Keratinocyte (primary cell): ENCODE measurements around the gene SH3RF1. TPM values are rescaled to one million over a fixed set of nuclear protein-coding genes. Genes with fewer than 3 reads are reported as not detected.

ENCODE experiments used
- DNase-seq: peaks from one replicate; pipeline ENCODE4 v3.0.0-alpha.2; 2011; ENCODE audit warnings: low read depth, missing footprints, low spot score
- FAIRE-seq: peaks from 2 replicates; lab custom pipeline; 2011; peaks lifted over from hg19 to GRCh38; lab: Jason Lieb, UNC
- H2AFZ ChIP-seq: 2 replicates; pipeline ENCODE4 v1.6.0; 2012; ENCODE audit warnings: low read length, control low read depth, inconsistent platforms; ENCODE audit not compliant: control insufficient read depth
- H3K27ac ChIP-seq: 2 replicates; pipeline ENCODE4 v1.5.1; 2011; ENCODE audit warnings: low read length; ENCODE audit not compliant: control insufficient read depth, insufficient read depth
- H3K27me3 ChIP-seq: 3 replicates; pipeline ENCODE4 v1.6.0; 2011; ENCODE audit warnings: low read length; ENCODE audit not compliant: control insufficient read depth, insufficient read depth; ENCODE audit errors: extremely low read depth
- H3K36me3 ChIP-seq, 2 experiments: 2 replicates in 1 of 2; 3 replicates in 1 of 2; pipeline ENCODE4 v1.5.1; 2011; ENCODE audit warnings: low read length in 2 of 2, mild to moderate bottlenecking in 1 of 2; ENCODE audit not compliant: control insufficient read depth in 2 of 2, insufficient read depth in 2 of 2; ENCODE audit errors: extremely low read depth in 1 of 2
- H3K4me1 ChIP-seq: 3 replicates; pipeline ENCODE4 v1.5.1; 2011; ENCODE audit warnings: low read length; ENCODE audit not compliant: control insufficient read depth, insufficient read depth; ENCODE audit errors: extremely low read depth
- H3K4me2 ChIP-seq: 3 replicates; pipeline ENCODE4 v1.6.0; 2011; ENCODE audit warnings: low read depth, low read length; ENCODE audit not compliant: control insufficient read depth, insufficient read depth; ENCODE audit errors: extremely low read depth
- H3K4me3 ChIP-seq, 3 experiments: fragments of 200-600 bp in 1 of 3; sonication (generic) in 1 of 3; 2 replicates in 2 of 3; 3 replicates in 1 of 3; pipeline ENCODE4 v1.5.1; 2011 to 2016; ENCODE audit warnings: low read length in 3 of 3, mild to moderate bottlenecking in 3 of 3, control low read depth in 2 of 3, inconsistent platforms in 1 of 3, low read depth in 1 of 3, mixed read lengths in 1 of 3, mixed run types in 1 of 3, moderate library complexity in 1 of 3; ENCODE audit not compliant: control insufficient read depth in 2 of 3, insufficient read depth in 2 of 3; ENCODE audit errors: extremely low read depth in 1 of 3
- H3K79me2 ChIP-seq: 2 replicates; pipeline ENCODE4 v1.6.0; 2012; ENCODE audit warnings: low read length; ENCODE audit not compliant: control insufficient read depth, insufficient read depth
- H3K9ac ChIP-seq: 3 replicates; pipeline ENCODE4 v1.6.0; 2011; ENCODE audit warnings: low read length; ENCODE audit not compliant: control insufficient read depth, insufficient read depth; ENCODE audit errors: extremely low read depth
- H3K9me1 ChIP-seq: 3 replicates; pipeline ENCODE4 v1.6.0; 2011; ENCODE audit warnings: low read length; ENCODE audit not compliant: control insufficient read depth, insufficient read depth; ENCODE audit errors: extremely low read depth
- H3K9me3 ChIP-seq: 2 replicates; pipeline ENCODE4 v1.5.1; 2012; ENCODE audit warnings: low read depth, low read length; ENCODE audit not compliant: control insufficient read depth
- H4K20me1 ChIP-seq: 3 replicates; pipeline ENCODE4 v1.6.0; 2011; ENCODE audit warnings: low read length; ENCODE audit not compliant: control insufficient read depth, insufficient read depth; ENCODE audit errors: extremely low read depth
- EZH2 ChIP-seq: IDR thresholded peaks from one replicate; pipeline ENCODE4 v1.6.1; 2012; ENCODE audit warnings: inconsistent platforms, mild to moderate bottlenecking, low read length, moderate library complexity
- dilution Hi-C: fragments of 300-500 bp; cut with MboI; formaldehyde crosslinking; loops from one replicate; pipeline ENCODE4 v1.7.0; 2020; ENCODE audit warnings: low sequenced_read_pairs; ENCODE audit not compliant: extremely low pct_ligation_motif_present
- polyA plus RNA-seq, 5 experiments: library from polyadenylated mRNA; depleted of rRNA in 3 of 5; stranded (reverse) in 3 of 5; stranded (forward) in 1 of 5; unstranded in 1 of 5; fragments of >200 nt; gene quantifications; 1 replicate in 1 of 5; 2 replicates in 3 of 5; 3 replicates in 1 of 5; pipeline versions ENCODE4 v1.2.1 to v1.2.3, GENCODE V29; 2011 to 2012; ENCODE audit warnings: missing spikeins in 2 of 5, low read depth in 1 of 5, low replicate concordance in 1 of 5
- TF ChIP-seq, protein P1 (sequence below), 3 experiments: IDR thresholded peaks in 1 of 3; conservative IDR thresholded peaks in 1 of 3; optimal IDR thresholded peaks in 1 of 3; 2 replicates in 2 of 3; 3 replicates in 1 of 3; pipeline versions ENCODE3 to v1.5.1; 2011; ENCODE audit warnings: low read length in 3 of 3, mild to moderate bottlenecking in 3 of 3, moderate library complexity in 2 of 3, control low read depth in 1 of 3, inconsistent platforms in 1 of 3; ENCODE audit not compliant: insufficient read depth in 2 of 3; ENCODE audit errors: extremely low read depth in 1 of 3

SH3RF1 gene
- polyA plus RNA-seq, 1 donor (not counting 4 experiments of a cell fraction or from before 2014, with no cell fraction given), result 9.5 TPM

DNA sequence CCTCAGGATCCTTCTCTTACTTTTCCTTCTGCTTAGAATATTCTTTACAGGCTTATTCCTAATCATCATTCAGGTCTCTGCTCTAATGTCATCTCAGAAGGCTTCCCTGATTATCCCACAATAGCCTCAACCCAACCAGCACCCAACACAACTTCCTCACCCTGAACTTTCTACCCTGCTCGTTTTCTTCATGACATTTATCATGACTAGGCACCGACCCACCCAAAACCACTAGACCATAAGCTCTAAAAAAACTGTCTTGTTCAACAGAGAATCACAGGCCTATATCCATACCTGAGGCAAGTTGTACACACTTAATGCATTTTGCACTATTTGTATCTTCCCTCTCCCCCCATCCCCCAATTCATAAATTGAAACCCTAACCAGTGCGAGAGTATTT is 95.3 kb downstream of the SH3RF1 start:
- FAIRE-seq (no peak), DNase-seq (no peak)
- Histone ChIP-seq H2AFZ (no peak overlapping the region), H3K4me2 (no peak overlapping the region), H3K79me2 (peaks cover 61% of the 10 kb centered on the region), H3K4me3 (no peak overlapping the region), H3K9ac (no peak overlapping the region), H3K36me3 (no peaks in the 10 kb centered on the region), H3K9me3 (no peaks in the 10 kb centered on the region), H3K9me1 (peaks cover 2% of the 10 kb centered on the region), H3K4me1 (no peaks in the 10 kb centered on the region), H3K27ac (no peak overlapping the region), H4K20me1 (no peaks in the 10 kb centered on the region), H3K27me3 (no peaks in the 10 kb centered on the region)
- dilution Hi-C loops, result no loop called here
- TF ChIP-seq EZH2, result no peak
- TF ChIP-seq, protein P1, sequence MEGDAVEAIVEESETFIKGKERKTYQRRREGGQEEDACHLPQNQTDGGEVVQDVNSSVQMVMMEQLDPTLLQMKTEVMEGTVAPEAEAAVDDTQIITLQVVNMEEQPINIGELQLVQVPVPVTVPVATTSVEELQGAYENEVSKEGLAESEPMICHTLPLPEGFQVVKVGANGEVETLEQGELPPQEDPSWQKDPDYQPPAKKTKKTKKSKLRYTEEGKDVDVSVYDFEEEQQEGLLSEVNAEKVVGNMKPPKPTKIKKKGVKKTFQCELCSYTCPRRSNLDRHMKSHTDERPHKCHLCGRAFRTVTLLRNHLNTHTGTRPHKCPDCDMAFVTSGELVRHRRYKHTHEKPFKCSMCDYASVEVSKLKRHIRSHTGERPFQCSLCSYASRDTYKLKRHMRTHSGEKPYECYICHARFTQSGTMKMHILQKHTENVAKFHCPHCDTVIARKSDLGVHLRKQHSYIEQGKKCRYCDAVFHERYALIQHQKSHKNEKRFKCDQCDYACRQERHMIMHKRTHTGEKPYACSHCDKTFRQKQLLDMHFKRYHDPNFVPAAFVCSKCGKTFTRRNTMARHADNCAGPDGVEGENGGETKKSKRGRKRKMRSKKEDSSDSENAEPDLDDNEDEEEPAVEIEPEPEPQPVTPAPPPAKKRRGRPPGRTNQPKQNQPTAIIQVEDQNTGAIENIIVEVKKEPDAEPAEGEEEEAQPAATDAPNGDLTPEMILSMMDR (optimal IDR thresholded peaks at IDR 0.05 in 1 of 3, IDR thresholded peaks at IDR 0.05 in 1 of 3, conservative IDR thresholded peaks at IDR 0.05 in 1 of 3; ENCODE audit: extremely low read depth in 1 of 3, insufficient read depth in 2 of 3, low read length in 3 of 3), result no peak

DNA sequence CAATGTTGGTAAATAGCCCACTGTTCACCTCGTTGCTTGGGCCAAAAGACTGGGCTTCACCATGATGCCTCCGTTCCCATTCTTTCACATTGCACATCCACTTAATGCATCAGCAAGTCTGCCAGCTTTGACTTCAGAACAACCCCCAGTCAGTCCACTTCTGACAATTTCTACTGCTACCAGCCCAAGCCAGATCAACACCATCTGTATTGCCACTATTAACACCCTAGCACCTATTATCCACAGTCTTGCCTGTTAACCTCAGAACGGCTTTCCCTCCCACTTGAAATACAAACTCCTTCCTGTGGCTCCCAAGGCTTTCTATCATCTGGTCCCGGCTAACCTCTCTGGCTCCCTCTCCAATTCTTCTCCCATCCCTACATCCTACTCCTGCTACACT is 95.7 kb downstream of the SH3RF1 start:
- dilution Hi-C loops, result no loop called here
- Histone ChIP-seq H3K36me3 (no peaks in the 10 kb centered on the region), H3K9ac (no peak overlapping the region), H3K27ac (no peak overlapping the region), H3K27me3 (no peaks in the 10 kb centered on the region), H3K9me1 (peaks cover 2% of the 10 kb centered on the region), H3K9me3 (no peaks in the 10 kb centered on the region), H3K4me1 (no peaks in the 10 kb centered on the region), H4K20me1 (no peaks in the 10 kb centered on the region), H3K4me3 (no peak overlapping the region), H3K4me2 (no peak overlapping the region), H2AFZ (no peak overlapping the region), H3K79me2 (peaks cover 59% of the 10 kb centered on the region)
- no peak for FAIRE-seq
- TF ChIP-seq, protein P1 (optimal IDR thresholded peaks at IDR 0.05 in 1 of 3, IDR thresholded peaks at IDR 0.05 in 1 of 3, conservative IDR thresholded peaks at IDR 0.05 in 1 of 3; ENCODE audit: extremely low read depth in 1 of 3, insufficient read depth in 2 of 3, low read length in 3 of 3), result no peak
- no peak for TF ChIP-seq EZH2
- no peak for DNase-seq
